Smooth muscle cell (in vitro differentiated cells): Measurements from ENCODE around the gene PNPLA1. TPM values are rescaled to one million over a fixed set of nuclear protein-coding genes. Genes with fewer than 3 reads are reported as not detected.

ENCODE experiments used
- DNase-seq: peaks from one replicate; lab custom pipeline; 2025; ENCODE audit not compliant: unreplicated experiment; lab: John Stamatoyannopoulos, UW
- H2AFZ ChIP-seq: fragments of 200-600 bp; sonication (generic); 2 replicates; pipeline ENCODE4 v1.6.0; 2016; ENCODE audit warnings: antibody characterized with exemption, low read depth, mild to moderate bottlenecking
- H3F3A ChIP-seq: fragments of 200-600 bp; sonication (generic); 2 replicates; pipeline ENCODE4 v1.6.0; 2017; ENCODE audit warnings: antibody characterized with exemption, low read depth
- H3K27ac ChIP-seq: fragments of 200-600 bp; sonication (generic); 2 replicates; pipeline ENCODE4 v1.5.1; 2016; ENCODE audit warnings: low read depth, mild to moderate bottlenecking
- H3K27me3 ChIP-seq: fragments of 200-600 bp; sonication (generic); 2 replicates; pipeline ENCODE4 v1.6.1; 2016; ENCODE audit warnings: low read depth, mild to moderate bottlenecking
- H3K36me3 ChIP-seq: fragments of 200-600 bp; sonication (generic); 2 replicates; pipeline ENCODE4 v1.5.1; 2016; ENCODE audit warnings: low read depth
- H3K4me1 ChIP-seq: fragments of 200-600 bp; sonication (generic); 2 replicates; pipeline ENCODE4 v1.5.1; 2016; ENCODE audit warnings: low read depth
- H3K4me2 ChIP-seq: fragments of 200-600 bp; sonication (generic); 2 replicates; pipeline ENCODE4 v1.6.0; 2016; ENCODE audit warnings: mild to moderate bottlenecking
- H3K4me3 ChIP-seq: fragments of 200-600 bp; sonication (generic); 2 replicates; pipeline ENCODE4 v1.5.1; 2016; ENCODE audit warnings: mild to moderate bottlenecking
- H3K79me2 ChIP-seq: fragments of 200-600 bp; sonication (generic); 2 replicates; pipeline ENCODE4 v1.6.0; 2016; ENCODE audit warnings: low read depth, mild to moderate bottlenecking
- H3K9ac ChIP-seq: fragments of 200-600 bp; sonication (generic); 2 replicates; pipeline ENCODE4 v1.6.0; 2016; ENCODE audit warnings: low read depth
- H3K9me3 ChIP-seq: fragments of 200-600 bp; sonication (generic); replicated peaks from 2 replicates; pipeline ENCODE4 v1.5.1; 2016; ENCODE audit warnings: low read depth
- H4K20me1 ChIP-seq: fragments of 200-600 bp; sonication (generic); 2 replicates; pipeline ENCODE4 v1.6.0; 2016; ENCODE audit warnings: low read depth
- WGBS: methylation state at CpG from one replicate; pipeline ENCODE4 v1.1.7; 2016; ENCODE audit warnings: low lambda C conversion rate; 5-methylcytosine and 5-hydroxymethylcytosine counted together
- polyA plus RNA-seq: library from polyadenylated mRNA; unstranded; fragments of >200 nt; fragmentation: Nextera tagmentation; extraction: Ambion mirVana; gene quantifications from 2 replicates; pipeline ENCODE4 v1.2.1, GENCODE V29; 2016
- total RNA-seq: library from RNA; depleted of rRNA; stranded (reverse); fragments of >200 nt; gene quantifications from 2 replicates; pipeline ENCODE4 v1.2.3, GENCODE V29; 2014
- TF ChIP-seq, protein P1 (sequence below): fragments of 200-600 bp; sonication (generic); IDR thresholded peaks from 2 replicates; pipeline ENCODE4 v1.5.1; 2017; ENCODE audit warnings: borderline replicate concordance, mild to moderate bottlenecking, antibody characterized with exemption; ENCODE audit not compliant: insufficient read depth, poor library complexity, severe bottlenecking

PNPLA1 gene
- total and polyA plus RNA-seq, 2 experiments from 2014 or later: not detected

DNA sequence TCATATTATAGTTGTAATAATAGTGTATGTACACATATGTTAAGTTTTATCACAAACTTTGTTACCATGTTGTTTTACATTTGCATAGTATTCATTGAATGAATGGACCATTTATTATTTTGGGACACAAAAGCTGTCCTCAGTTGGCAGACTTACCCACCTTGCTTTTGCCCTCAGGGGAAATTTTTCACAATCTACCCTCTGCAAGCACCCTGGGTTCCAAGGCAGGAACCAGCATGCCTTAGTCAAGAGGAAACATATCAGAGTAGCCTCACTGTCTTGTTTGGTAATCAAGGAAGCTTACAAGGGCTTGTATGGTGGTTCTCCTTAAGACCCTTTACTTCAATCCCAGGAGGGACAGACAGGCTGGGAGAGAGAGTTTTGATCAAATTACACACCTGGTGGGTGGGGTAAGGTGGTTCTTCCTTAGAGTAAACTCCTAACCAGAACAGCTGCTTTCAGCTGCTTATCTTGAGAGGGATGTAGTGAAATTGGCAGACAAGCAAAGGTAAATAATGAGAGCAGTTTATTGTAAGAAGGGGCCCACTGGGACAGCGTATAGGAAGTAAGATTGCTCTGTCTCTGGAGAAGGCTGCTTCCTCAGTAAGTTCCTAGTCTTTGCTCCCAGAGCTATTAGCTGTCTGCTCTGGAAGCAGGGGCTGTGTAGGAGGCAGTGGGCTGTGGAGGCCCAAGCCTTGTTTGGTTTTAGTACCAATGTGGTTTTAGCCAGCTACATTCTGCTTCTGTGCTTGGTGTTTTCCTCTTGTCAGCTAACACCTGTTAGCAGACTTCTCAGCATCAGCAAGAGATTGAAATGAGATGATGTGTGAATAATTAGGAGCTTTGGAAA is 42.3 kb upstream of the PNPLA1 start:
- H3K27ac ChIP-seq: no peak overlapping the region
- H3K4me2 ChIP-seq: no peak overlapping the region
- WGBS: 88% methylated on average over 1 of the region's 1 CpG
- H3K36me3 ChIP-seq: peaks cover 21% of the 10 kb centered on the region
- peaks cover 5% of the 10 kb centered on the region for H3K79me2 ChIP-seq
- no peaks in the 10 kb centered on the region for H3K4me1 ChIP-seq
- H3K27me3 ChIP-seq: no peaks in the 10 kb centered on the region
- H3K9ac ChIP-seq: no peak overlapping the region
- H4K20me1 ChIP-seq: peaks cover 34% of the 10 kb centered on the region
- H3K9me3 ChIP-seq: no peaks in the 10 kb centered on the region
- H3F3A ChIP-seq: no peaks in the 10 kb centered on the region
- H3K4me3 ChIP-seq: no peak overlapping the region
- no peak for DNase-seq
- no peak overlapping the region for H2AFZ ChIP-seq
- TF ChIP-seq, protein P1, sequence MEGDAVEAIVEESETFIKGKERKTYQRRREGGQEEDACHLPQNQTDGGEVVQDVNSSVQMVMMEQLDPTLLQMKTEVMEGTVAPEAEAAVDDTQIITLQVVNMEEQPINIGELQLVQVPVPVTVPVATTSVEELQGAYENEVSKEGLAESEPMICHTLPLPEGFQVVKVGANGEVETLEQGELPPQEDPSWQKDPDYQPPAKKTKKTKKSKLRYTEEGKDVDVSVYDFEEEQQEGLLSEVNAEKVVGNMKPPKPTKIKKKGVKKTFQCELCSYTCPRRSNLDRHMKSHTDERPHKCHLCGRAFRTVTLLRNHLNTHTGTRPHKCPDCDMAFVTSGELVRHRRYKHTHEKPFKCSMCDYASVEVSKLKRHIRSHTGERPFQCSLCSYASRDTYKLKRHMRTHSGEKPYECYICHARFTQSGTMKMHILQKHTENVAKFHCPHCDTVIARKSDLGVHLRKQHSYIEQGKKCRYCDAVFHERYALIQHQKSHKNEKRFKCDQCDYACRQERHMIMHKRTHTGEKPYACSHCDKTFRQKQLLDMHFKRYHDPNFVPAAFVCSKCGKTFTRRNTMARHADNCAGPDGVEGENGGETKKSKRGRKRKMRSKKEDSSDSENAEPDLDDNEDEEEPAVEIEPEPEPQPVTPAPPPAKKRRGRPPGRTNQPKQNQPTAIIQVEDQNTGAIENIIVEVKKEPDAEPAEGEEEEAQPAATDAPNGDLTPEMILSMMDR: no peak

DNA sequence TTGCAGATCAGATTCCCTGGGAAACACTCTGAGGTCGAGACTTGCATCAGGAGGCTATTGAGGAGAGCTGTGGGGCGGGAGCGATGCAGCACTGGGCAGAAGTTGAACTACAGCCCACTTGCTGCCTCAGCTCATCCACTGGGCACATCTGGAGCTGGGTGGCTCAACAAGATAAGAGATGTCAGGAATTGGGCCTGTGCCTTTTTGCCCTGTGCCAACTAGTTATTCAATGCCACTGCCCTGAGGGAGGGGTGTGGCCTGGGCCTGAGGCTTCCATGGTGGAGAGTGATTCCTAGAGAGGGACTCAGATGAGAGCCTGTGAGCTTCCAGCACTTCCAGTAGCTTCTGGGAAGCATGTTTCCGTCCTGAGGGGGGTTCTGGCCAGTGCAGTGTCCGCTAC is 40.6 kb upstream of the PNPLA1 start:
- WGBS: 98% methylated on average over 5 of the region's 5 CpGs
- DNase-seq: no peak
- H3K4me3 ChIP-seq: no peak overlapping the region
- H3K4me2 ChIP-seq: no peak overlapping the region
- no peaks in the 10 kb centered on the region for H3K4me1 ChIP-seq
- no peaks in the 10 kb centered on the region for H3K9me3 ChIP-seq
- H3K36me3 ChIP-seq: peaks cover 11% of the 10 kb centered on the region
- no peaks in the 10 kb centered on the region for H3F3A ChIP-seq
- no peak overlapping the region for H3K9ac ChIP-seq
- no peaks in the 10 kb centered on the region for H3K27me3 ChIP-seq
- no peaks in the 10 kb centered on the region for H3K79me2 ChIP-seq
- peaks cover 19% of the 10 kb centered on the region for H4K20me1 ChIP-seq
- no peak overlapping the region for H2AFZ ChIP-seq
- no peak overlapping the region for H3K27ac ChIP-seq
- TF ChIP-seq, protein P1: no peak

DNA sequence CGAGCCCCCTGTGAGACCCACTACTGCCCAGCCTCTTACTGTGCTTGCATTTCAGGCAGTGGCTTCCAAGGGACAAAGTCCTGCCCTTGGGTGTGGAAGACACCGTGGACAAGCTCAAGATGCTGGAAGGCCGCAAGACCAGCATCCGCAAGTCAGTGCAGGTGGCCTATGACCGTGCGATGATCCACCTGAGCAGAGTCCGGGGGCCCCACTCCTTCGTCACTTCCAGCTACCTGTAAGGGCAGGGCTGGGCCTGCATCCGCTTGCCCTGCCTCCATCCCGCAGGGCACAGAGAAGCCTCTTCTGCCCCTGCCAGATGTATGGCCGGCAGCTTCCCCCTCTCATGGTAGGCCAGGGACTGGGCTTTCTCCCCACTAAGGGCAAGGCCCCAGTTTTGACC is 39.5 kb upstream of the PNPLA1 start:
- WGBS: 98% methylated on average over 11 of the region's 11 CpGs

More for the DNA sequence above, 39.5 kb upstream of the PNPLA1 start:
- H3K36me3 ChIP-seq: peaks cover 4% of the 10 kb centered on the region
- no peak overlapping the region for H3K4me3 ChIP-seq
- no peak overlapping the region for H3K27ac ChIP-seq
- H4K20me1 ChIP-seq: peaks cover 8% of the 10 kb centered on the region
- H3K4me2 ChIP-seq: no peak overlapping the region
- H3K79me2 ChIP-seq: no peaks in the 10 kb centered on the region
- no peaks in the 10 kb centered on the region for H3K27me3 ChIP-seq
- H3K9me3 ChIP-seq: no peaks in the 10 kb centered on the region
- no peak overlapping the region for H3K9ac ChIP-seq
- no peak for DNase-seq
- no peaks in the 10 kb centered on the region for H3F3A ChIP-seq
- TF ChIP-seq, protein P1: no peak
- no peak overlapping the region for H2AFZ ChIP-seq
- H3K4me1 ChIP-seq: no peaks in the 10 kb centered on the region
